Cardiac muscle cell (in vitro differentiated cells and primary cell): ENCODE data around the gene KRT83. TPM values are rescaled to one million over a fixed set of nuclear protein-coding genes. Genes with fewer than 3 reads are reported as not detected.
"Not testable (repeated sequence)": the region's sequence is repeated elsewhere in the genome, so short reads cannot be mapped to it uniquely, and the experiment has no call there.

Experiments
- DNase-seq, 2 donors: peaks; one replicate each; pipeline versions ENCODE4 v3.0.0 to v3.0.0-alpha.2; 2010 to 2017; ENCODE audit warnings: low read depth in 1 of 2, low spot score in 1 of 2
- H3K27ac ChIP-seq: fragments of 200-600 bp; sonication (generic); 2 replicates; pipeline ENCODE4 v1.5.1; 2016
- H3K27me3 ChIP-seq: fragments of 200-600 bp; sonication (generic); 2 replicates; pipeline ENCODE4 v1.6.0; 2016; ENCODE audit warnings: control low read depth
- H3K36me3 ChIP-seq: fragments of 200-600 bp; sonication (generic); 2 replicates; pipeline ENCODE4 v1.5.1; 2016; ENCODE audit warnings: control low read depth
- H3K4me1 ChIP-seq: fragments of 200-600 bp; sonication (generic); 2 replicates; pipeline ENCODE4 v1.8.1; 2017; ENCODE audit warnings: low read depth, mild to moderate bottlenecking, mixed run types
- H3K4me3 ChIP-seq: fragments of 200-600 bp; sonication (generic); 2 replicates; pipeline ENCODE4 v1.5.1; 2016; ENCODE audit warnings: mild to moderate bottlenecking
- H3K9me3 ChIP-seq: fragments of 200-600 bp; sonication (generic); 2 replicates; pipeline ENCODE4 v1.5.1; 2017; ENCODE audit warnings: low read depth, mild to moderate bottlenecking, control low read depth
- polyA plus RNA-seq: library from polyadenylated mRNA; unstranded; fragments of >200 nt; fragmentation: Nextera tagmentation; extraction: Ambion mirVana; gene quantifications from 2 replicates; pipeline ENCODE4 v1.2.1, GENCODE V29; 2016
- total RNA-seq: library from RNA; depleted of rRNA; stranded (reverse); fragments of >200 nt; gene quantifications from 2 replicates; pipeline ENCODE4 v1.2.3, GENCODE V29; 2016
- TF ChIP-seq, protein P1 (sequence below): IDR thresholded peaks from 2 replicates; pipeline ENCODE4 v1.5.1; 2012; ENCODE audit warnings: low read depth, mild to moderate bottlenecking, low read length

KRT83 gene
- total and polyA plus RNA-seq, 2 experiments from 2014 or later = not detected

GRCh38 chr12:52308806-52309425, 12.3 kb downstream of the KRT83 start:
- TF ChIP-seq, protein P1, sequence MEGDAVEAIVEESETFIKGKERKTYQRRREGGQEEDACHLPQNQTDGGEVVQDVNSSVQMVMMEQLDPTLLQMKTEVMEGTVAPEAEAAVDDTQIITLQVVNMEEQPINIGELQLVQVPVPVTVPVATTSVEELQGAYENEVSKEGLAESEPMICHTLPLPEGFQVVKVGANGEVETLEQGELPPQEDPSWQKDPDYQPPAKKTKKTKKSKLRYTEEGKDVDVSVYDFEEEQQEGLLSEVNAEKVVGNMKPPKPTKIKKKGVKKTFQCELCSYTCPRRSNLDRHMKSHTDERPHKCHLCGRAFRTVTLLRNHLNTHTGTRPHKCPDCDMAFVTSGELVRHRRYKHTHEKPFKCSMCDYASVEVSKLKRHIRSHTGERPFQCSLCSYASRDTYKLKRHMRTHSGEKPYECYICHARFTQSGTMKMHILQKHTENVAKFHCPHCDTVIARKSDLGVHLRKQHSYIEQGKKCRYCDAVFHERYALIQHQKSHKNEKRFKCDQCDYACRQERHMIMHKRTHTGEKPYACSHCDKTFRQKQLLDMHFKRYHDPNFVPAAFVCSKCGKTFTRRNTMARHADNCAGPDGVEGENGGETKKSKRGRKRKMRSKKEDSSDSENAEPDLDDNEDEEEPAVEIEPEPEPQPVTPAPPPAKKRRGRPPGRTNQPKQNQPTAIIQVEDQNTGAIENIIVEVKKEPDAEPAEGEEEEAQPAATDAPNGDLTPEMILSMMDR = no peak
- Histone ChIP-seq H3K27ac (no peak overlapping the region), H3K9me3 (no peaks in the 10 kb centered on the region), H3K27me3 (peaks cover 76% of the 10 kb centered on the region), H3K4me3 (peak overlapping the region; percentile 22), H3K36me3 (no peaks in the 10 kb centered on the region), H3K4me1 (peaks cover 3% of the 10 kb centered on the region)
- DNase-seq = no peak

- H3K4me1 ChIP-seq = peaks cover 3% of the 10 kb centered on the region
- peak; percentile 41 to 82 for DNase-seq
- peaks cover 68% of the 10 kb centered on the region for H3K27me3 ChIP-seq
- TF ChIP-seq, protein P1 = peak; percentile 14
- no peaks in the 10 kb centered on the region for H3K9me3 ChIP-seq
- H3K27ac ChIP-seq = no peak overlapping the region
- H3K4me3 ChIP-seq = peak overlapping the region; percentile 22
- no peaks in the 10 kb centered on the region for H3K36me3 ChIP-seq
Observed at GRCh38 chr12:52307836-52308805, 13.1 kb downstream of the KRT83 start.

- Histone ChIP-seq H3K4me1 (peaks cover 3% of the 10 kb centered on the region), H3K36me3 (no peaks in the 10 kb centered on the region), H3K27me3 (peaks cover 56% of the 10 kb centered on the region), H3K4me3 (no peak overlapping the region), H3K9me3 (no peaks in the 10 kb centered on the region), H3K27ac (no peak overlapping the region)
- DNase-seq = no peak
- TF ChIP-seq, protein P1 = no peak
Observed at GRCh38 chr12:52306731-52307130, 14.5 kb downstream of the KRT83 start.

DNA sequence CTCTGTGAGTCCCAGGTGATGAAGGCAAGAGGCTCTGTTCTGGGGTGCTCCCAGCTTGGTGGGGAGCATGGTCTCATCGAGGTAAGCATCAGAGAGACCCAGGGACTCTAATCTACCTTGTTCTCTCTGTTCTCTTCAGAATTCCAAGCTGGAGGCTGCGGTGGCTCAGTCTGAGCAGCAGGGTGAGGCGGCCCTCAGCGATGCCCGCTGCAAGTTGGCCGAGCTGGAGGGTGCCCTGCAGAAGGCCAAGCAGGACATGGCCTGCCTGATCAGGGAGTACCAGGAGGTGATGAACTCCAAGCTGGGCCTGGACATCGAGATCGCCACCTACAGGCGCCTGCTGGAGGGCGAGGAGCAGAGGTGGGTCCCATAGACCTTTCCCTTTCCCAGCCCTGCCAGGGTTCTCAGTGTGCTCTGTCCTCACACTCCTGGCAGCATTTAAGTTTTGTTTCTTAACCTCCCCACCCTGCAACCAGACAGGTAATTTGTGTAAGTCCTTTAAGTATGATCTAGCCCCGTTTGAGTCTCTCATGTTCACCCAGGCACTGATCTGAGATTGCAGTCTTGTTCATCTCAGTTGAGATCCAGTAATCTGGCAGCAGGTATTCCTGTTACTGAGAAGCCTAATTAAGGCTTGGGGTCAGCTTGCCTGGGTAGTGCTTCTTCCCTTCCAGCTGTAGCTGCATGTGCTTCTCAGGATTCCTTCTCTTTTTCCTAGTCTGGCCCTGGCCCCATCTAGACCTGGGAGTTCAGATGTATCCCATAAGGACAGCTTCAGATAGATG, 15.1 kb downstream of the KRT83 start:
- DNase-seq = no peak
- no peaks in the 10 kb centered on the region for H3K9me3 ChIP-seq
- TF ChIP-seq, protein P1 = peak; percentile 50

DNA sequence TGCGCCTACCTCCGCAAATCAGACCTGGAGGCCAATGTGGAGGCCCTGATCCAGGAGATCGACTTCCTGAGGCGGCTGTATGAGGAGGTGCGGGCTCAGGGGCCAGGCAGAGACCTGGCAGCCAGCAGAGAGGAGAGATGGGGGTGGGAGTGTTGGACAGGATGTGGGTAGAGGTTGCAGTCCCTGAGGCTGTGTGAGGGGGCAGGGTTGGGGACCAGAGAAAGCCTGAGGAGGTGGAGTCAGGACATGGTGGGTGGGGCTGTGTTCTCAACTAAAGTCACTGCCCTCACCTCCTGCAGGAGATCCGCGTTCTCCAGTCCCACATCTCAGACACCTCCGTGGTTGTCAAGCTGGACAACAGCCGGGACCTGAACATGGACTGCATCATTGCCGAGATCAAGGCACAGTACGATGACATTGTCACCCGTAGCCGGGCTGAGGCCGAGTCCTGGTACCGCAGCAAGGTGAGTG, 16.2 kb downstream of the KRT83 start:
- H3K9me3 ChIP-seq, H3K36me3 ChIP-seq, H3K4me3 ChIP-seq, H3K27ac ChIP-seq, H3K4me1 ChIP-seq, DNase-seq: not testable (repeated sequence)
- peaks cover 48% of the 10 kb centered on the region for H3K27me3 ChIP-seq

More for the DNA sequence above, 15.1 kb downstream of the KRT83 start:
- Histone ChIP-seq H3K27me3 (peaks cover 50% of the 10 kb centered on the region), H3K4me3 (no peak overlapping the region), H3K36me3 (no peaks in the 10 kb centered on the region), H3K4me1 (peaks cover 3% of the 10 kb centered on the region), H3K27ac (no peak overlapping the region)

- not testable (repeated sequence) for H3K4me1 ChIP-seq, H3K27ac ChIP-seq, H3K9me3 ChIP-seq, DNase-seq, H3K36me3 ChIP-seq, H3K4me3 ChIP-seq
- peaks cover 41% of the 10 kb centered on the region for H3K27me3 ChIP-seq
Observed at GRCh38 chr12:52302242-52302914, 18.8 kb downstream of the KRT83 start.

GRCh38 chr12:52301721-52302120, 19.5 kb downstream of the KRT83 start:
- not testable (repeated sequence) for H3K36me3 ChIP-seq, DNase-seq, H3K4me3 ChIP-seq, H3K4me1 ChIP-seq, H3K9me3 ChIP-seq, H3K27ac ChIP-seq
- peaks cover 41% of the 10 kb centered on the region for H3K27me3 ChIP-seq
